Stimulated activated CD4-positive, alpha-beta T cell treated with anti-CD3 and anti-CD28 coated beads, Interleukin-4, amount 100 ng/mL, for 48 hours (primary cell): Measurements from ENCODE around the gene ACTR5.
"Not testable (repeated sequence)": the region's sequence is repeated elsewhere in the genome, so short reads cannot be mapped to it uniquely, and the experiment has no call there.

ENCODE experiments used
- DNase-seq, 2 donors: peaks; one replicate each; pipeline ENCODE4 v3.0.0-alpha.2; 2020; ENCODE audit warnings: low read depth in 2 of 2

ACTR5 gene

GRCh38 chr20:38804682-38805501, 56.6 kb downstream of the ACTR5 start:
- peak; percentile 39 to 44 for DNase-seq

GRCh38 chr20:38805502-38805957, 57.3 kb downstream of the ACTR5 start, which contains the start of gene PPP1R16B:
Gene PPP1R16B (plus strand): TSS chr20:38805697. CDS start chr20:38835926, 30,229 bp downstream.
- DNase-seq, result peak; percentile 65 to 72

- DNase-seq, result peak; percentile 22 to 36
Observed at GRCh38 chr20:38805958-38806854, 57.9 kb downstream of the ACTR5 start.

- no peak for DNase-seq
Observed at GRCh38 chr20:38806855-38807655, 58.8 kb downstream of the ACTR5 start.

GRCh38 chr20:38809942-38810341, 61.7 kb downstream of the ACTR5 start:
- no peak for DNase-seq

GRCh38 chr20:38810926-38811630, 62.8 kb downstream of the ACTR5 start:
- DNase-seq, result no peak

GRCh38 chr20:38811769-38812168, 63.5 kb downstream of the ACTR5 start:
- DNase-seq, result no peak

- no peak for DNase-seq
Observed at GRCh38 chr20:38812182-38812581, 63.9 kb downstream of the ACTR5 start.

GRCh38 chr20:38812709-38813573, 64.7 kb downstream of the ACTR5 start:
- DNase-seq, result no peak

GRCh38 chr20:38813574-38813962, 65.3 kb downstream of the ACTR5 start:
- DNase-seq, result not testable (repeated sequence)

GRCh38 chr20:38815446-38815845, 67.2 kb downstream of the ACTR5 start:
- no peak for DNase-seq

GRCh38 chr20:38818113-38819065, 70.1 kb downstream of the ACTR5 start:
- DNase-seq, result no peak
